Loucy (cell line): ENCODE data around the gene GDPD5.

Experiments
- H2AFZ ChIP-seq: fragments of 200-600 bp; sonication (generic); 2 replicates; pipeline ENCODE4 v1.6.0; 2016; ENCODE audit warnings: antibody characterized with exemption, mild to moderate bottlenecking, low read length, moderate library complexity
- H3F3A ChIP-seq: fragments of 200-600 bp; 2 replicates; pipeline ENCODE4 v1.6.0; 2016; ENCODE audit warnings: antibody characterized with exemption, low read depth, mild to moderate bottlenecking
- H3K27me3 ChIP-seq: fragments of 200-600 bp; sonication (generic); 2 replicates; pipeline ENCODE4 v1.6.1; 2014; ENCODE audit warnings: low read length, mild to moderate bottlenecking; ENCODE audit not compliant: insufficient read depth, poor library complexity, severe bottlenecking
- H3K36me3 ChIP-seq: fragments of 200-600 bp; sonication (generic); 2 replicates; pipeline ENCODE4 v1.6.1; 2016; ENCODE audit warnings: low read length; ENCODE audit not compliant: insufficient read depth
- H3K4me1 ChIP-seq: fragments of 200-600 bp; sonication (generic); 2 replicates; pipeline ENCODE4 v1.5.1; 2014; ENCODE audit warnings: low read length, mild to moderate bottlenecking; ENCODE audit not compliant: insufficient read depth, poor library complexity, severe bottlenecking
- H3K4me2 ChIP-seq: fragments of 200-600 bp; sonication (generic); 2 replicates; pipeline ENCODE4 v1.6.0; 2014; ENCODE audit warnings: antibody characterized with exemption, low read length, low read depth, mild to moderate bottlenecking; ENCODE audit not compliant: poor library complexity, severe bottlenecking
- H3K4me3 ChIP-seq: fragments of 200-600 bp; sonication (generic); 2 replicates; pipeline ENCODE4 v1.5.1; 2014; ENCODE audit warnings: low read length, mild to moderate bottlenecking, mixed read lengths; ENCODE audit not compliant: poor library complexity, severe bottlenecking
- H3K79me2 ChIP-seq: fragments of 200-600 bp; sonication (generic); 2 replicates; pipeline ENCODE4 v1.6.1; 2014; ENCODE audit warnings: low read length; ENCODE audit not compliant: insufficient read depth
- H3K9ac ChIP-seq: fragments of 200-600 bp; sonication (generic); 2 replicates; pipeline ENCODE4 v1.6.0; 2014; ENCODE audit warnings: mild to moderate bottlenecking, low read depth, low read length, moderate library complexity; ENCODE audit not compliant: poor library complexity, severe bottlenecking
- H3K9me2 ChIP-seq: fragments of 200-600 bp; sonication (generic); replicated peaks from 2 replicates; pipeline ENCODE4 v1.6.1; 2016; ENCODE audit warnings: low read depth, low read length, mixed read lengths
- H3K9me3 ChIP-seq: fragments of 200-600 bp; sonication (generic); 2 replicates; pipeline ENCODE4 v1.6.1; 2014; ENCODE audit warnings: mild to moderate bottlenecking, antibody characterized with exemption, low read length, low read depth; ENCODE audit not compliant: insufficient read depth
- H4K20me1 ChIP-seq: fragments of 200-600 bp; sonication (generic); 2 replicates; pipeline ENCODE4 v1.6.0; 2014; ENCODE audit warnings: antibody characterized with exemption, low read length, mild to moderate bottlenecking; ENCODE audit not compliant: insufficient read depth, poor library complexity, severe bottlenecking
- EZH2phosphoT487 ChIP-seq: fragments of 200-600 bp; IDR thresholded peaks from 2 replicates; pipeline ENCODE4 v1.6.1; 2018; ENCODE audit warnings: antibody characterized with exemption, mild to moderate bottlenecking, moderate library complexity, borderline replicate concordance
- TF ChIP-seq, protein P1 (sequence below): fragments of 200-600 bp; sonication (generic); conservative IDR thresholded peaks from 2 replicates; pipeline ENCODE4 v1.5.1; 2014; ENCODE audit warnings: mild to moderate bottlenecking, antibody characterized with exemption, low read length

The GDPD5 gene

DNA sequence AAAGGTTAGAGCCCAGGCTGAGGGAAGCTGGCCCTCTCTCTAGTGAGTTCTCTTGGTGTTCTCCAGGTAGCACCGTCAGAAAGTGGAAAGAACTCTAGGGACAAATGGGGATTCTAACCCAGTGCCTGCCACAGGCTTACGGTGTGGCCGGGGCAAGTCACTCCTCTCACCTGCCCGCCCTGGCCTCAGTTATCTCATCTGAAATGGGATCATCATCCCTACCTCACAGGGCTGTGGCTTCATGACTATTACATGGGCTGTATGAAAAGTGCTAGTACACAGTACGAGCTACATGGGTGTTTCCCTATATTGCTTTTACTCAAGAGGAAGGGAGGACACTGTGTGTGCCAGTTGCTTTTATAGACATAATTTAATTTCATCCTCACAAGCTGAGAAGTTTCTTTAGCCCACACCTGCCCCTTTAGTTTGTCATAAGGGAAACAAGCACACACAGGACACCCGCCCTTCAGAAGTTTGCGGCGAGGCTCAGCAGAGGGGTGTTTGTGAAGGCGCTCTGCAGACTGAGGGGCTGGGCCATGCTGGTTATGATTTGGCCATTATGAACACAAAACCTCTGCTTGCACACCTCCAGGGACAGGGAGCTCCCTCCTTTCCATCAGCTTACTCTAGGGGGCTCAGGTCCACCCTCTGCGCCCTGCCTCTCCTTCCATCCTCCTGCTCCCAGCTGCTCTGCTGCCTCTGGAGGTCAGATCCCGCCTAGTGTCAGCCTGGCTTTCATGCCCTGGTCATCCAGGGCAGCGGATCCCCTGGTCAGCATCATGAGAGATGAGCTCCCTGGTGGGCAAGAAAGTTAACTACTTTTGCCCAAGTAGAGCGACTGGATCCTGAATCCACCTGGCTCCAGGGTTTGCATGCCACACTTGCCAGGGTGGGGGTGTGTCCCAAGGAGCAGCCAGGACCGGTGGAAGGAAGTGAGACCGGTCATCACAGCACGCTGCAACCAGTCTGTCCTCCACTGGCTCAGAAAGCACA, 93.9 kb downstream of the GDPD5 start:
- Histone ChIP-seq H3K9me2 (no peaks in the 10 kb centered on the region), H3K4me2 (no peak overlapping the region)

DNA sequence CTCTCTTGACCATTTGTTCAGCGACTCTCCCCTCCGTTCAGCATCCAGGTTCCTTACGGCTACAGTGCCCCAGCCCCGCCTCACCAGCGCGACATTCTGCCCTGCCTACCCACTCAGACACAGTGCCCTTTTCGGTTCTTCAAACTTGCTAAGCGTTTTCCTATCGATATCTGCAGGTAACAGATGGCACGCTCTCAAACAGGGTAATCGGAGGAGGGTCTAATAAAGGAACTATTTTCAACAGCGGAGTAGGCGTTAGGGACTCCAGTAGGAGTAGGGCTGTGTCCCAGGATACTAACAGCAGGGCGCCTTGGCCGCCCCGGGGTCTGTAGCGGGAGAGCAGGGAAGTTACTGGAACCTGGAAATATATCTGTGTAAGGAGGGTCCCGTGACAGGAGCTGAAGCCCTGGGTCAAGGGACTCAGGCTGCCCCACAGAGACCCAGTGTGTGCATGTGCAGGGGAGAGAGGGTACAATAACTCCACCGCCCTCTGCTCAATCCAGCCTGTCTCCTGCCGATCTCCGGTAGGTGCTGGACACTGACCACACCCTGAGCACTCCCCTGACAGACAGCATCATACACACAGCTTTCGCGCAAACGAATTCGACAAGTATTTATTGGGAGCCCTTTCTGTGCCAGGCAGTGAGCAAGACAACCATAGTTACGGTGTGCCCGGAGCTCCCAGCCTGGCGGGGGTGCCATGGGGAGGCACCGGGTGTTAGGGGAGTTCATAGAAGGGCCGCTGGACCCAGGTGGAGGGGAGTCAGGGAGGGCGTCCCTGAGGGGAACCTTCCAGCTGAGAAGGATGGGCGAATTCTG, 94.8 kb downstream of the GDPD5 start:
- TF ChIP-seq EZH2phosphoT487, result no peak
- TF ChIP-seq, protein P1, sequence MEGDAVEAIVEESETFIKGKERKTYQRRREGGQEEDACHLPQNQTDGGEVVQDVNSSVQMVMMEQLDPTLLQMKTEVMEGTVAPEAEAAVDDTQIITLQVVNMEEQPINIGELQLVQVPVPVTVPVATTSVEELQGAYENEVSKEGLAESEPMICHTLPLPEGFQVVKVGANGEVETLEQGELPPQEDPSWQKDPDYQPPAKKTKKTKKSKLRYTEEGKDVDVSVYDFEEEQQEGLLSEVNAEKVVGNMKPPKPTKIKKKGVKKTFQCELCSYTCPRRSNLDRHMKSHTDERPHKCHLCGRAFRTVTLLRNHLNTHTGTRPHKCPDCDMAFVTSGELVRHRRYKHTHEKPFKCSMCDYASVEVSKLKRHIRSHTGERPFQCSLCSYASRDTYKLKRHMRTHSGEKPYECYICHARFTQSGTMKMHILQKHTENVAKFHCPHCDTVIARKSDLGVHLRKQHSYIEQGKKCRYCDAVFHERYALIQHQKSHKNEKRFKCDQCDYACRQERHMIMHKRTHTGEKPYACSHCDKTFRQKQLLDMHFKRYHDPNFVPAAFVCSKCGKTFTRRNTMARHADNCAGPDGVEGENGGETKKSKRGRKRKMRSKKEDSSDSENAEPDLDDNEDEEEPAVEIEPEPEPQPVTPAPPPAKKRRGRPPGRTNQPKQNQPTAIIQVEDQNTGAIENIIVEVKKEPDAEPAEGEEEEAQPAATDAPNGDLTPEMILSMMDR, result no peak
- no peak overlapping the region for H3K4me3 ChIP-seq
- H2AFZ ChIP-seq, result no peak overlapping the region
- no peaks in the 10 kb centered on the region for H4K20me1 ChIP-seq
- H3K36me3 ChIP-seq, result no peaks in the 10 kb centered on the region
- H3K79me2 ChIP-seq, result no peaks in the 10 kb centered on the region
- H3K4me1 ChIP-seq, result no peaks in the 10 kb centered on the region
- no peaks in the 10 kb centered on the region for H3K9me3 ChIP-seq
- H3K4me2 ChIP-seq, result no peak overlapping the region
- H3F3A ChIP-seq, result no peaks in the 10 kb centered on the region
- H3K9me2 ChIP-seq, result no peaks in the 10 kb centered on the region
- no peak overlapping the region for H3K9ac ChIP-seq
- H3K27me3 ChIP-seq, result no peaks in the 10 kb centered on the region

More for the DNA sequence above, 93.9 kb downstream of the GDPD5 start:
- no peaks in the 10 kb centered on the region for H3K79me2 ChIP-seq
- no peak for TF ChIP-seq EZH2phosphoT487
- TF ChIP-seq, protein P1, result peak; percentile 22; the same call in 1 of the 2 replicates
- H4K20me1 ChIP-seq, result no peaks in the 10 kb centered on the region
- no peaks in the 10 kb centered on the region for H3F3A ChIP-seq
- H2AFZ ChIP-seq, result no peak overlapping the region
- no peak overlapping the region for H3K9ac ChIP-seq
- H3K4me1 ChIP-seq, result no peaks in the 10 kb centered on the region
- H3K36me3 ChIP-seq, result no peaks in the 10 kb centered on the region
- no peak overlapping the region for H3K4me3 ChIP-seq
- no peaks in the 10 kb centered on the region for H3K9me3 ChIP-seq
- H3K27me3 ChIP-seq, result no peaks in the 10 kb centered on the region

DNA sequence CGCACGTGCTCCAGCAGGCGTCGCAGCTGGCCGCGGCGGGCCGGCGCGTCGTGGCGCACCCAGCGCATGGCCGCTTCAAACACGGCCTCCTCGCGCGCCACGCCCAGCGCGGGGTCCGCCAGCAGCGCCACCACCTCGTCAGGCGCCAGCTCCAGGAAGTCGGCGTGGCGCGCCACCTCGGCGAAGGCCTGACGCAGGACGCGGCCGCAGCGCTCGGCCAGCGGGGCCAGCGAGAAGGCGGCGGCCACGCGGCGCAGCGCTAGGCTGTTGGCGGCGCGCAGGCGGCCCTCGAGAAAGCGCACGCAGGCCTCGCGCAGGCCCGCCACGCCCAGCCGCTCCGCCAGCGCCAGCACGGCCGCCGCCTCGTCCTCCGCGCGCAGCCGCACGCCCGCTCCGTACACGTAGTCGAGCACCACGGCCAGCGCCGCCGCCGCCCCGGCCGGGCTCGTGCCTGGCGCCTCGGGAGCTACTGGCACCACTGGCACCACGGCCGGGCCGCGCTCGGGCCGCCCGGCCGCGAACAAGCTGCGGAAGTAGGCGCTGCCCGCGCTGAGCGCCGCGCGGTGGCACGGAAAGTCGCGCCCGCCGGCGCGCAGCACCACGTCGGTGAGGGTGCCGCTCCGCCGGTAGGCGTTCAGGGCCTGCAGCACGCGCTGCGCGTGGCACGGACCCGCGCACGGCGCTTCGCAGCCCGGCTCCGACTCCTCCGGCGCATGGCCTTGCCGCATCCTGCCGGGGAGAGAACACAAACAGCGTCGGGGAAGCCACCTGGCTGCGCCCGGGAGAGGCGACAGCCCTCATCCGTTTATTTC, 95.6 kb downstream of the GDPD5 start:
- no peaks in the 10 kb centered on the region for H3K27me3 ChIP-seq
- H3K9me3 ChIP-seq, result no peaks in the 10 kb centered on the region
- no peaks in the 10 kb centered on the region for H3K4me1 ChIP-seq
- no peaks in the 10 kb centered on the region for H3K36me3 ChIP-seq
- no peak overlapping the region for H2AFZ ChIP-seq
- no peaks in the 10 kb centered on the region for H3K9me2 ChIP-seq
- H3K79me2 ChIP-seq, result no peaks in the 10 kb centered on the region
- TF ChIP-seq, protein P1, result no peak
- TF ChIP-seq EZH2phosphoT487, result no peak
- no peak overlapping the region for H3K9ac ChIP-seq
- H3F3A ChIP-seq, result no peaks in the 10 kb centered on the region
- H4K20me1 ChIP-seq, result no peaks in the 10 kb centered on the region
- no peak overlapping the region for H3K4me2 ChIP-seq
- H3K4me3 ChIP-seq, result no peak overlapping the region
